HepG2 (cell line): Measurements from ENCODE around the gene NOP14.

Experiments
- AFF4 ChIP-seq: sonication (generic); formaldehyde crosslinking; IDR thresholded peaks from 2 replicates; pipeline ENCODE4 v1.4.0; 2020; ENCODE audit warnings: missing genetic modification reagents
- CTCF ChIP-seq: sonication (generic); formaldehyde crosslinking; IDR thresholded peaks from 2 replicates; pipeline ENCODE4 v1.5.0; 2020; ENCODE audit warnings: mild to moderate bottlenecking, missing genetic modification reagents, moderate library complexity
- MAZ ChIP-seq, 2 experiments: sonication (generic) in 1 of 2; formaldehyde crosslinking in 1 of 2; IDR thresholded peaks; 2 replicates each; pipeline versions ENCODE4 v1.5.0 to v1.6.1; 2012 to 2020; ENCODE audit warnings: low read depth in 2 of 2, mild to moderate bottlenecking in 2 of 2, borderline replicate concordance in 1 of 2, improper control_type of control experiment in 1 of 2, low read length in 1 of 2, missing genetic modification reagents in 1 of 2, moderate library complexity in 1 of 2
- SMC3 ChIP-seq: IDR thresholded peaks from 2 replicates; pipeline ENCODE4 v1.6.1; 2011; ENCODE audit warnings: low read length, improper control_type of control experiment
- ZNF292 ChIP-seq: sonication (generic); formaldehyde crosslinking; IDR thresholded peaks from 2 replicates; pipeline ENCODE4 v1.8.1; 2022; ENCODE audit warnings: mild to moderate bottlenecking, low read depth, missing genetic modification reagents, borderline replicate concordance
- ZNF782 ChIP-seq: sonication (generic); formaldehyde crosslinking; IDR thresholded peaks from 2 replicates; pipeline ENCODE4 v1.4.0; 2020; ENCODE audit warnings: missing genetic modification reagents, mild to moderate bottlenecking, borderline replicate concordance

GRCh38 chr4:2914256-2915126 lies 48.7 kb downstream of the NOP14 start:
- no peak for TF ChIP-seq ZNF782 (CRISPR knock-in tag)
- no peak for TF ChIP-seq CTCF (CRISPR knock-in tag)
- TF ChIP-seq AFF4: no peak
- TF ChIP-seq ZNF292 (CRISPR knock-in tag): no peak
- no peak for TF ChIP-seq SMC3
- TF ChIP-seq MAZ (IDR thresholded peaks at IDR 0.05; ENCODE audit: borderline replicate concordance, low read depth, low read length): no peak
- no peak for TF ChIP-seq MAZ (CRISPR knock-in tag; IDR thresholded peaks at IDR 0.05; ENCODE audit: low read depth)
